NT2/D1 (cell line): ENCODE measurements around the gene CSNK1D.

Source experiments
- SUZ12 ChIP-seq: IDR thresholded peaks from 2 replicates; pipeline ENCODE4 v1.6.1; 2011; ENCODE audit not compliant: insufficient read length, insufficient read depth; ENCODE audit errors: extremely low read depth
- YY1 ChIP-seq: IDR thresholded peaks from 2 replicates; pipeline ENCODE4 v1.6.1; 2011; ENCODE audit not compliant: insufficient read length, insufficient read depth

DNA sequence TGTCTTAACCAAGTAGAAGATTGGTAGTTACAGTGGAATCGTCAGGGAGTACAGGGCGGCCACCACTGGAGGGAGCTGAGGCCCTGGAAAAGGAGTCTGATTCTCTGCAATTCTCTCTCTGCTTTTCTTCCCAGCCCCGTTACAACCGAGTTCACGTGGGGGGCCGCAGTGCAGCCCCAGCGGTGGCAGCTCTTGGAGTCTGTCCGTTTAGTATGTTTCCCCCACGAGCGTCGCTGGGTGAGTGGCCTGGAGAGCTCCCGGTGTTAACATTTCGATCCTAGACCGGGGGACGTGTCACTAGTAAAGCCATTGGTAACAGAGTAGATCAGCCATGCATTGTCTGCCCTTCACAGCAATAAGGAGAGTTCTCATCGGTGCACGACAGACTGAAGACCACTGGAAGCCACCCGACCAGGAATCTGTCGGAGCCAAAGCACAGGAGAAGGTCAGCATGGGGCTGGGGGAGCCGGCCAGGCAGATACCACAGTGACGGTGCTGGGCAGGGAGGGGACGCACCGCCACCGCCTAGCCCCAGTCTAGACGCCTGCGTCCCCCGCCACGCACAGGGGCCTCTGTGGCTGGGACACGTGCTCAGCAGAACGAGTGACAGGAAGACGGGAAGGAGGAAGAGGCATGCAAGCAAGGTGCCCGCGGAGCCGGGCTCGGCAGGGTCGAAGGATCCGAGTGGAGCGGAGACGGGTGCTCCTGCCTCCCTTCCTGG is 28.9 kb downstream of the CSNK1D start:
- TF ChIP-seq SUZ12: no peak
- no peak for TF ChIP-seq YY1
